IMR-90 (cell line): ENCODE results near the gene TIMM50. TPM values are rescaled to one million over a fixed set of nuclear protein-coding genes. Genes with fewer than 3 reads are reported as not detected.

ENCODE experiments used
- ATAC-seq: fragments of 200-7000 bp; cut with Tn5 transposase; 2 replicates; pipeline ENCODE4 v1.9.1; 2020; ENCODE audit warnings: low read depth, mild to moderate bottlenecking, moderate library complexity
- BruUV-seq: library from RNA; stranded (reverse); fragments of 400-500 nt; replicated peaks from 2 replicates; lab custom pipeline; 2021; lab: Mats Ljungman, UMichigan
- CTCF ChIA-PET: fragments of 300-600 bp; formaldehyde crosslinking; extraction: SDS; loops from one replicate; lab custom pipeline; 2021; ENCODE audit warnings: antibody characterized with exemption; lab: Yijun Ruan, JAX
- POLR2A ChIA-PET: fragments of 300-600 bp; sonication (Branson Sonifier 250); formaldehyde crosslinking; loops from one replicate; lab custom pipeline; 2022; ENCODE audit warnings: antibody characterized with exemption; ENCODE audit not compliant: unreplicated experiment; lab: Charles Lee
- DNase-seq: peaks from one replicate; pipeline ENCODE4 v3.0.0; 2013
- H2AFZ ChIP-seq: replicated peaks from 2 replicates; pipeline ENCODE3; 2013; ENCODE audit warnings: low read length, mild to moderate bottlenecking; ENCODE audit not compliant: poor library complexity
- H2AK5ac ChIP-seq: 2 replicates; pipeline ENCODE4 v1.6.1; 2013; ENCODE audit warnings: low read depth, low read length, inconsistent platforms
- H2AK9ac ChIP-seq: replicated peaks from 2 replicates; pipeline ENCODE3; 2013; ENCODE audit warnings: mild to moderate bottlenecking, low read depth, low read length, moderate library complexity; ENCODE audit not compliant: poor library complexity
- H2BK120ac ChIP-seq: 2 replicates; pipeline ENCODE4 v1.6.1; 2013; ENCODE audit warnings: low read depth, low read length, inconsistent platforms
- H2BK15ac ChIP-seq: 3 replicates; pipeline ENCODE4 v1.6.1; 2013; ENCODE audit warnings: low read depth, low read length, inconsistent platforms
- H2BK20ac ChIP-seq: 2 replicates; pipeline ENCODE4 v1.6.1; 2013; ENCODE audit warnings: low read depth, mild to moderate bottlenecking, inconsistent platforms, low read length, moderate library complexity
- H2BK5ac ChIP-seq: 2 replicates; pipeline ENCODE4 v1.6.1; 2013; ENCODE audit warnings: mild to moderate bottlenecking, low read depth, low read length, inconsistent platforms; ENCODE audit not compliant: poor library complexity, severe bottlenecking
- H3K14ac ChIP-seq: replicated peaks from 2 replicates; pipeline ENCODE4 v1.6.1; 2013; ENCODE audit warnings: low read depth, low read length, inconsistent platforms
- H3K18ac ChIP-seq: 2 replicates; pipeline ENCODE4 v1.6.1; 2013; ENCODE audit warnings: low read depth, low read length, control low read depth
- H3K23ac ChIP-seq: 2 replicates; pipeline ENCODE4 v1.6.1; 2013; ENCODE audit warnings: low read depth, low read length, inconsistent platforms
- H3K27ac ChIP-seq: 2 replicates; pipeline ENCODE4 v1.5.1; 2013; ENCODE audit warnings: mild to moderate bottlenecking, control low read depth, low read length; ENCODE audit not compliant: insufficient read depth
- H3K27me3 ChIP-seq: 2 replicates; pipeline ENCODE4 v1.6.1; 2013; ENCODE audit warnings: low read length; ENCODE audit not compliant: control insufficient read depth, insufficient read depth
- H3K36me3 ChIP-seq: 2 replicates; pipeline ENCODE4 v1.6.1; 2013; ENCODE audit warnings: low read length, mixed read lengths; ENCODE audit not compliant: control insufficient read depth, insufficient read depth
- H3K4ac ChIP-seq: 2 replicates; pipeline ENCODE4 v1.6.1; 2013; ENCODE audit warnings: low read depth, low read length, inconsistent platforms
- H3K4me1 ChIP-seq: 2 replicates; pipeline ENCODE4 v1.6.1; 2013; ENCODE audit warnings: low read length, mixed read lengths; ENCODE audit not compliant: control insufficient read depth, insufficient read depth
- H3K4me2 ChIP-seq: 2 replicates; pipeline ENCODE4 v1.6.1; 2013; ENCODE audit warnings: low read depth, mild to moderate bottlenecking, control low read depth, low read length, moderate library complexity
- H3K4me3 ChIP-seq: 2 replicates; pipeline ENCODE4 v1.5.1; 2013; ENCODE audit warnings: low read depth, mild to moderate bottlenecking, control low read depth, low read length, moderate library complexity; ENCODE audit not compliant: insufficient read depth
- H3K56ac ChIP-seq: 2 replicates; pipeline ENCODE4 v1.6.1; 2013; ENCODE audit warnings: low read length, inconsistent platforms; ENCODE audit not compliant: insufficient read depth; ENCODE audit errors: extremely low read depth
- H3K79me1 ChIP-seq, 2 experiments: 2 replicates each; pipeline ENCODE4 v1.6.1; 2013; ENCODE audit warnings: low read length in 2 of 2, inconsistent platforms in 1 of 2, low read depth in 1 of 2
- H3K9ac ChIP-seq: 2 replicates; pipeline ENCODE4 v1.6.1; 2013; ENCODE audit warnings: low read depth, low read length, control low read depth
- H3K9me1 ChIP-seq: 2 replicates; pipeline ENCODE4 v1.6.1; 2013; ENCODE audit warnings: low read length, inconsistent platforms; ENCODE audit not compliant: insufficient read depth
- H3K9me3 ChIP-seq: 2 replicates; pipeline ENCODE4 v1.6.1; 2013; ENCODE audit warnings: low read length; ENCODE audit not compliant: control insufficient read depth, insufficient read depth
- H4K20me1 ChIP-seq: 2 replicates; pipeline ENCODE4 v1.6.1; 2013; ENCODE audit warnings: low read length, inconsistent platforms; ENCODE audit not compliant: insufficient read depth
- H4K5ac ChIP-seq: 2 replicates; pipeline ENCODE4 v1.6.1; 2013; ENCODE audit warnings: mild to moderate bottlenecking, low read depth, low read length, control low read depth
- H4K8ac ChIP-seq, 2 experiments: 2 replicates each; pipeline ENCODE4 v1.6.1; 2013; ENCODE audit warnings: low read depth in 2 of 2, low read length in 2 of 2, control low read depth in 1 of 2, inconsistent platforms in 1 of 2
- H4K91ac ChIP-seq: 2 replicates; pipeline ENCODE4 v1.6.1; 2013; ENCODE audit warnings: low read depth, low read length, inconsistent platforms; ENCODE audit not compliant: insufficient read depth
- BHLHE40 ChIP-seq: fragments of 150-350 bp; IDR thresholded peaks from 2 replicates; pipeline ENCODE4 v1.6.1; 2016; ENCODE audit warnings: mild to moderate bottlenecking, low read depth, low read length
- CEBPB ChIP-seq: IDR thresholded peaks from 2 replicates; pipeline ENCODE4 v1.6.1; 2012; ENCODE audit warnings: low read depth, low read length, improper control_type of control experiment
- CHD1 ChIP-seq: IDR thresholded peaks from 2 replicates; pipeline ENCODE4 v1.6.1; 2012; ENCODE audit warnings: low read depth, low read length, improper control_type of control experiment
- FOS ChIP-seq: fragments of 150-350 bp; IDR thresholded peaks from 2 replicates; pipeline ENCODE4 v1.6.1; 2016; ENCODE audit warnings: low read depth, low read length
- MAFK ChIP-seq: IDR thresholded peaks from 2 replicates; pipeline ENCODE4 v1.6.1; 2012; ENCODE audit warnings: low read depth, low read length, improper control_type of control experiment
- MAZ ChIP-seq: IDR thresholded peaks from 2 replicates; pipeline ENCODE4 v1.6.1; 2012; ENCODE audit warnings: low read depth, mild to moderate bottlenecking, low read length, improper control_type of control experiment, moderate library complexity, borderline replicate concordance
- MXI1 ChIP-seq: IDR thresholded peaks from 2 replicates; pipeline ENCODE4 v1.6.1; 2012; ENCODE audit warnings: low read depth, mild to moderate bottlenecking, low read length, moderate library complexity, borderline replicate concordance
- NFE2L2 ChIP-seq: fragments of 150-350 bp; IDR thresholded peaks from 2 replicates; pipeline ENCODE4 v1.6.1; 2016; ENCODE audit warnings: low read depth, mild to moderate bottlenecking, low read length
- POLR2A ChIP-seq: IDR thresholded peaks from 2 replicates; pipeline ENCODE4 v1.6.1; 2012; ENCODE audit warnings: mild to moderate bottlenecking, low read depth, low read length
- RAD21 ChIP-seq: IDR thresholded peaks from 2 replicates; pipeline ENCODE4 v1.6.1; 2012; ENCODE audit warnings: low read length, improper control_type of control experiment
- RCOR1 ChIP-seq: IDR thresholded peaks from 2 replicates; pipeline ENCODE4 v1.6.1; 2012; ENCODE audit warnings: mild to moderate bottlenecking, low read length, improper control_type of control experiment; ENCODE audit not compliant: insufficient replicate concordance
- RFX5 ChIP-seq: IDR thresholded peaks from 2 replicates; pipeline ENCODE4 v1.8.0; 2012; ENCODE audit warnings: low read depth, mild to moderate bottlenecking, low read length, moderate library complexity
- SMC3 ChIP-seq: fragments of 150-350 bp; IDR thresholded peaks from 2 replicates; pipeline ENCODE4 v1.6.1; 2016; ENCODE audit warnings: low read depth, mild to moderate bottlenecking, antibody characterized with exemption, low read length, moderate library complexity
- USF2 ChIP-seq: fragments of 150-350 bp; IDR thresholded peaks from 2 replicates; pipeline ENCODE4 v1.6.1; 2017; ENCODE audit warnings: mild to moderate bottlenecking, antibody characterized with exemption, low read length, low read depth
- WGBS, 2 experiments: methylation state at CpG; one replicate each; pipeline versions ENCODE4 v1.1.5 to v1.1.7; 2013; ENCODE audit warnings: missing lambda C conversion rate in 2 of 2; ENCODE audit not compliant: insufficient read length in 1 of 2; ENCODE audit errors: extremely low coverage in 2 of 2; 5-methylcytosine and 5-hydroxymethylcytosine counted together
- dilution Hi-C: fragments of 300-500 bp; cut with HindIII; formaldehyde crosslinking; loops from one replicate; pipeline ENCODE4 v1.14.3; 2018; ENCODE audit warnings: low sequenced_read_pairs; ENCODE audit not compliant: unreplicated experiment
- in situ Hi-C: fragments of 300-500 bp; cut with MboI; formaldehyde crosslinking; loops from 3 replicates; pipeline ENCODE4 v1.14.3; 2019; ENCODE audit warnings: low sequenced_read_pairs, inconsistent platforms, mixed read lengths
- intact Hi-C: fragments of 100-400 bp; cut with micrococcal nuclease; formaldehyde crosslinking; loops from 2 replicates; pipeline ENCODE4 v1.10.0; 2022
- polyA plus RNA-seq, 3 experiments: library from polyadenylated mRNA; depleted of rRNA; stranded (reverse); fragments of >200 nt; gene quantifications; 2 replicates each; pipeline ENCODE4 v1.2.3, GENCODE V29; 2012; ENCODE audit warnings: low replicate concordance in 1 of 3
- total RNA-seq: library from RNA; depleted of rRNA; stranded (reverse); fragments of >200 nt; gene quantifications from 2 replicates; pipeline ENCODE4 v1.2.3, GENCODE V29; 2012
- TF ChIP-seq, protein P1 (sequence below): conservative IDR thresholded peaks from 2 replicates; pipeline ENCODE4 v1.5.1; 2012; ENCODE audit warnings: mild to moderate bottlenecking, low read depth, low read length, improper control_type of control experiment
- TF ChIP-seq, protein P2 (sequence below): fragments of 150-350 bp; IDR thresholded peaks from 2 replicates; pipeline ENCODE4 v1.6.1; 2016; ENCODE audit warnings: low read depth, mild to moderate bottlenecking, low read length, moderate library complexity, borderline replicate concordance

The TIMM50 gene
- total and polyA plus RNA-seq, 2 of the 4 experiments (the other 2 are of a cell fraction) = 52.0 to 76.8 TPM

DNA sequence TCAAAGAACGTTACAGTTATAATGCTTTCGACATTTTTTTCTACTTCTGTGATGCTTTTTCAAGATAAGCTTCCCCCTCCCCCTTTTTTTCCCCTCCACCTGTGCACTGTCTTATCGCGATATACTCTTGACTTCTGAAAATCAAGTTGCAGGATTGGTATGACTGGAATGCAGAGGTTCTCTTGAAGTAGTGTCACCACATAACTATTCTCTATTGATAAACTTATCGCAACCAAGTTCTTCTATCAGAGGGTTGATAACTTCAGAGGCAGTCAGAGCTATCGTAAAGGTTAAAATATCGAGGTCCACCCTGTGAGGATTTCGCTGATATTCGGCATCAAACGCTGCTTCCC, 58.5 kb downstream of the TIMM50 start:
- Histone ChIP-seq H3K23ac (peak overlapping the region; percentile 98), H3K27ac (peak overlapping the region; percentile 91), H3K56ac (peak overlapping the region; percentile 92), H3K4me1 (no peaks in the 10 kb centered on the region), H4K5ac (peak overlapping the region; percentile 46; the same call in 1 of the 2 replicates), H3K9me1 (no peaks in the 10 kb centered on the region), H3K36me3 (no peaks in the 10 kb centered on the region), H2BK120ac (no peak overlapping the region), H3K4ac (peak overlapping the region; percentile 88), H3K9me3 (no peaks in the 10 kb centered on the region), H2BK15ac (no peak overlapping the region), H2AK9ac (peak overlapping the region; percentile 76), H2BK5ac (peak overlapping the region; percentile 94), H3K4me3 (peak overlapping the region; percentile 89), H2BK20ac (no peak overlapping the region), H3K14ac (peak overlapping the region; percentile 92), H3K4me2 (peak overlapping the region; percentile 95), H4K8ac (peak overlapping the region; percentile 13 to 65; a peak in 3 of 4 replicates), H4K20me1 (peaks cover 3% of the 10 kb centered on the region; the same call in 1 of the 2 replicates), H2AFZ (peak overlapping the region; percentile 100), H3K9ac (peak overlapping the region; percentile 99), H3K27me3 (no peaks in the 10 kb centered on the region), H3K79me1 (peaks cover 0 to 25% of the 10 kb centered on the region in 2 experiments; a peak in 3 of 4 replicates), H2AK5ac (0 out of 2 replicates have a peak overlapping the region, but pooled peaks have one; percentile 69), H4K91ac (peak overlapping the region; percentile 30; the same call in 1 of the 2 replicates), H3K18ac (peak overlapping the region; percentile 63)
- BruUV-seq = TSS peak; percentile 80
- TF ChIP-seq FOS (no peak), MAZ (no peak), MAFK (no peak), SMC3 (no peak), MXI1 (no peak), NFE2L2 (no peak), BHLHE40 (no peak), CHD1 (no peak), RAD21 (no peak), POLR2A (no peak), CEBPB (no peak), RFX5 (no peak), RCOR1 (no peak), USF2 (no peak)
- TF ChIP-seq, protein P1, sequence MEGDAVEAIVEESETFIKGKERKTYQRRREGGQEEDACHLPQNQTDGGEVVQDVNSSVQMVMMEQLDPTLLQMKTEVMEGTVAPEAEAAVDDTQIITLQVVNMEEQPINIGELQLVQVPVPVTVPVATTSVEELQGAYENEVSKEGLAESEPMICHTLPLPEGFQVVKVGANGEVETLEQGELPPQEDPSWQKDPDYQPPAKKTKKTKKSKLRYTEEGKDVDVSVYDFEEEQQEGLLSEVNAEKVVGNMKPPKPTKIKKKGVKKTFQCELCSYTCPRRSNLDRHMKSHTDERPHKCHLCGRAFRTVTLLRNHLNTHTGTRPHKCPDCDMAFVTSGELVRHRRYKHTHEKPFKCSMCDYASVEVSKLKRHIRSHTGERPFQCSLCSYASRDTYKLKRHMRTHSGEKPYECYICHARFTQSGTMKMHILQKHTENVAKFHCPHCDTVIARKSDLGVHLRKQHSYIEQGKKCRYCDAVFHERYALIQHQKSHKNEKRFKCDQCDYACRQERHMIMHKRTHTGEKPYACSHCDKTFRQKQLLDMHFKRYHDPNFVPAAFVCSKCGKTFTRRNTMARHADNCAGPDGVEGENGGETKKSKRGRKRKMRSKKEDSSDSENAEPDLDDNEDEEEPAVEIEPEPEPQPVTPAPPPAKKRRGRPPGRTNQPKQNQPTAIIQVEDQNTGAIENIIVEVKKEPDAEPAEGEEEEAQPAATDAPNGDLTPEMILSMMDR = no peak
- TF ChIP-seq, protein P2, sequence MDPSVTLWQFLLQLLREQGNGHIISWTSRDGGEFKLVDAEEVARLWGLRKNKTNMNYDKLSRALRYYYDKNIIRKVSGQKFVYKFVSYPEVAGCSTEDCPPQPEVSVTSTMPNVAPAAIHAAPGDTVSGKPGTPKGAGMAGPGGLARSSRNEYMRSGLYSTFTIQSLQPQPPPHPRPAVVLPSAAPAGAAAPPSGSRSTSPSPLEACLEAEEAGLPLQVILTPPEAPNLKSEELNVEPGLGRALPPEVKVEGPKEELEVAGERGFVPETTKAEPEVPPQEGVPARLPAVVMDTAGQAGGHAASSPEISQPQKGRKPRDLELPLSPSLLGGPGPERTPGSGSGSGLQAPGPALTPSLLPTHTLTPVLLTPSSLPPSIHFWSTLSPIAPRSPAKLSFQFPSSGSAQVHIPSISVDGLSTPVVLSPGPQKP = no peak
- dilution Hi-C loops = no loop called here
- peak; percentile 54 for DNase-seq
- POLR2A ChIA-PET = interaction anchor here (0.6 kb wide), 1 partner anchor 294 kb away, joined by 3 read pairs; no protein-coding TSS in a partner anchor
- in situ Hi-C loops = no loop called here
- intact Hi-C loops = no loop called here
- 0% methylated on average over 5 of the region's 10 CpGs; no CpG with 5 or more reads in 1 of the 2 experiments for WGBS, 2 experiments
- CTCF ChIA-PET = interaction anchor here (1.8 kb wide), 1 partner anchor 99 kb away, joined by 8 read pairs; no protein-coding TSS in a partner anchor
- peak; percentile 3 for ATAC-seq
